ENCODE data around the gene SMOC1.

The SMOC1 gene

GRCh38 chr14:70077005-70077404 is 197.8 kb downstream of the SMOC1 start:
- Histone ChIP-seq H4K20me1 (ENCODE audit: insufficient read depth, low read length) (no peaks in the 10 kb centered on the region), H3K4me3 (ENCODE audit: low read depth, low read length, poor library complexity, severe bottlenecking) (no peak overlapping the region), H3K79me2 (ENCODE audit: insufficient read depth, low read length) (no peaks in the 10 kb centered on the region), H3K9me3 (ENCODE audit: low read length) (no peaks in the 10 kb centered on the region), H3K9ac (ENCODE audit: low read length) (no peak overlapping the region), H3K9me2 (ENCODE audit: low read depth, low read length) (no peaks in the 10 kb centered on the region), H3K27me3 (ENCODE audit: insufficient read depth, low read length) (no peaks in the 10 kb centered on the region), H3K36me3 (ENCODE audit: insufficient read depth, low read length) (no peaks in the 10 kb centered on the region), H3K4me1 (ENCODE audit: insufficient read depth, low read length, severe bottlenecking) (no peaks in the 10 kb centered on the region), H3F3A (ENCODE audit: insufficient read depth, low read length) (no peaks in the 10 kb centered on the region), H2AFZ (ENCODE audit: low read length) (no peak overlapping the region), H3K4me2 (ENCODE audit: low read length) (no peak overlapping the region), H3K27ac (ENCODE audit: low read depth, low read length, poor library complexity, severe bottlenecking) (no peak overlapping the region)
- no peak for TF ChIP-seq EZH2 (IDR thresholded peaks at IDR 0.05; ENCODE audit: borderline replicate concordance, low read length)
- TF ChIP-seq, protein P1, sequence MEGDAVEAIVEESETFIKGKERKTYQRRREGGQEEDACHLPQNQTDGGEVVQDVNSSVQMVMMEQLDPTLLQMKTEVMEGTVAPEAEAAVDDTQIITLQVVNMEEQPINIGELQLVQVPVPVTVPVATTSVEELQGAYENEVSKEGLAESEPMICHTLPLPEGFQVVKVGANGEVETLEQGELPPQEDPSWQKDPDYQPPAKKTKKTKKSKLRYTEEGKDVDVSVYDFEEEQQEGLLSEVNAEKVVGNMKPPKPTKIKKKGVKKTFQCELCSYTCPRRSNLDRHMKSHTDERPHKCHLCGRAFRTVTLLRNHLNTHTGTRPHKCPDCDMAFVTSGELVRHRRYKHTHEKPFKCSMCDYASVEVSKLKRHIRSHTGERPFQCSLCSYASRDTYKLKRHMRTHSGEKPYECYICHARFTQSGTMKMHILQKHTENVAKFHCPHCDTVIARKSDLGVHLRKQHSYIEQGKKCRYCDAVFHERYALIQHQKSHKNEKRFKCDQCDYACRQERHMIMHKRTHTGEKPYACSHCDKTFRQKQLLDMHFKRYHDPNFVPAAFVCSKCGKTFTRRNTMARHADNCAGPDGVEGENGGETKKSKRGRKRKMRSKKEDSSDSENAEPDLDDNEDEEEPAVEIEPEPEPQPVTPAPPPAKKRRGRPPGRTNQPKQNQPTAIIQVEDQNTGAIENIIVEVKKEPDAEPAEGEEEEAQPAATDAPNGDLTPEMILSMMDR (IDR thresholded peaks at IDR 0.05; ENCODE audit: low read length) = no peak

DNA sequence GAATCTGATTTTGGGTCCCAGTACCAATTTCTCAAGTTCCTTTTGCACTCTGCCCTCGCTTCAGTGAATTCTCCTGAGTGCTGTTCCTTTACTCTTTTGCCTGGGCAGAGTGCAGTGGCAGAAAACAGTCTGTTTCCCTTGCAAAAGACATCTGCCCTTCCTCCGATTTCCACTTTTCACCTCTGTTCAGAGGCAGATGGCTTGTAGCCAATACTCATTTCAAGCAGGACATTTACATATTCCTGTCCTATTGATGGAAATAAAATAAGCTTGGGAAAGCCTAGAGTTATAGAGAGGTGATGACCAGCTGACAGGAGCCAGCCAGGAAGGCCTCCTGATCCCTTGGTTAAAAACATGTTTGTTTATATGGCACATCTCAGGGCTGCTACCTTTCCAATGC is 198.5 kb downstream of the SMOC1 start:
- no peak overlapping the region for H3K4me3 ChIP-seq (ENCODE audit: low read depth, low read length, poor library complexity, severe bottlenecking)
- H3K4me2 ChIP-seq (ENCODE audit: low read length) = no peak overlapping the region
- no peaks in the 10 kb centered on the region for H3K9me2 ChIP-seq (ENCODE audit: low read depth, low read length)
- H3K36me3 ChIP-seq (ENCODE audit: insufficient read depth, low read length) = no peaks in the 10 kb centered on the region
- TF ChIP-seq, protein P1 (IDR thresholded peaks at IDR 0.05; ENCODE audit: low read length) = no peak
- TF ChIP-seq EZH2 (IDR thresholded peaks at IDR 0.05; ENCODE audit: borderline replicate concordance, low read length) = no peak
- no peaks in the 10 kb centered on the region for H3K4me1 ChIP-seq (ENCODE audit: insufficient read depth, low read length, severe bottlenecking)
- no peak overlapping the region for H3K27ac ChIP-seq (ENCODE audit: low read depth, low read length, poor library complexity, severe bottlenecking)
- no peaks in the 10 kb centered on the region for H3K79me2 ChIP-seq (ENCODE audit: insufficient read depth, low read length)
- no peak overlapping the region for H3K9ac ChIP-seq (ENCODE audit: low read length)
- H3K9me3 ChIP-seq (ENCODE audit: low read length) = no peaks in the 10 kb centered on the region
- H3F3A ChIP-seq (ENCODE audit: insufficient read depth, low read length) = no peaks in the 10 kb centered on the region
- H2AFZ ChIP-seq (ENCODE audit: low read length) = no peak overlapping the region
- no peaks in the 10 kb centered on the region for H4K20me1 ChIP-seq (ENCODE audit: insufficient read depth, low read length)
- H3K27me3 ChIP-seq (ENCODE audit: insufficient read depth, low read length) = no peaks in the 10 kb centered on the region

GRCh38 chr14:70078329-70078728 is 199.1 kb downstream of the SMOC1 start:
- Histone ChIP-seq H3K27ac (ENCODE audit: low read depth, low read length, poor library complexity, severe bottlenecking) (no peak overlapping the region), H3K4me1 (ENCODE audit: insufficient read depth, low read length, severe bottlenecking) (no peaks in the 10 kb centered on the region), H3F3A (ENCODE audit: insufficient read depth, low read length) (no peaks in the 10 kb centered on the region), H3K79me2 (ENCODE audit: insufficient read depth, low read length) (no peaks in the 10 kb centered on the region), H4K20me1 (ENCODE audit: insufficient read depth, low read length) (no peaks in the 10 kb centered on the region), H3K9me3 (ENCODE audit: low read length) (no peaks in the 10 kb centered on the region), H3K9ac (ENCODE audit: low read length) (no peak overlapping the region), H3K27me3 (ENCODE audit: insufficient read depth, low read length) (no peaks in the 10 kb centered on the region), H3K36me3 (ENCODE audit: insufficient read depth, low read length) (no peaks in the 10 kb centered on the region), H3K9me2 (ENCODE audit: low read depth, low read length) (no peaks in the 10 kb centered on the region), H3K4me3 (ENCODE audit: low read depth, low read length, poor library complexity, severe bottlenecking) (no peak overlapping the region), H3K4me2 (ENCODE audit: low read length) (no peak overlapping the region), H2AFZ (ENCODE audit: low read length) (no peak overlapping the region)
- no peak for TF ChIP-seq EZH2 (IDR thresholded peaks at IDR 0.05; ENCODE audit: borderline replicate concordance, low read length)
- TF ChIP-seq, protein P1 (IDR thresholded peaks at IDR 0.05; ENCODE audit: low read length) = no peak
